ENCODE data around the gene TOGARAM2. TPM values are rescaled to one million over a fixed set of nuclear protein-coding genes. Genes with fewer than 3 reads are reported as not detected.

TOGARAM2 gene
- 1 to 10 TPM; 2.1 to 3.5 TPM for total RNA-seq
- 5.2 TPM for polyA plus RNA-seq (ENCODE audit: insufficient read depth, low read depth, low replicate concordance)
- long read RNA-seq, donor 1 = 0 reads
- long read RNA-seq, donor 2 = 0 reads

- H3K4me3 ChIP-seq = no peak within 1 kb of the TSS
- WGBS, 2 donors = 37 to 80% methylated on average over 2 to 10 of the region's 10 CpGs
Observed at GRCh38 chr2:28981016-28981441, at the start of gene TOGARAM2. TSS of gene TOGARAM2 (plus strand) at chr2:28981298. CDS start at chr2:28994835, 13,537 bp downstream.

GRCh38 chr2:28934769-28935168 lies 46.3 kb upstream of the TOGARAM2 start:
- TF ChIP-seq CTCF (IDR thresholded peaks at IDR 0.05) (no peak), POLR2A (IDR thresholded peaks at IDR 0.05) (no peak)
- Histone ChIP-seq H3K27ac (no peak overlapping the region), H3K36me3 (ENCODE audit: low read depth, missing control alignments) (no peaks in the 10 kb centered on the region), H3K27me3 (no peaks in the 10 kb centered on the region), H3K4me1 (no peaks in the 10 kb centered on the region), H3K9me3 (no peaks in the 10 kb centered on the region), H3K4me3 (no peak overlapping the region)
- DNase-seq = no peak
- WGBS, 2 donors = 95 to 100% methylated on average over 2 of the region's 2 CpGs
- intact Hi-C loops (cut with DNase I; ENCODE audit: low total_unique reads) = no loop called here

More at GRCh38 chr2:28981016-28981441, at the start of gene TOGARAM2:
- DNase-seq = peak; percentile 71
- peaks cover 14% of the 10 kb centered on the region for H3K4me1 ChIP-seq
- H3K9me3 ChIP-seq = no peaks in the 10 kb centered on the region
- no peaks in the 10 kb centered on the region for H3K36me3 ChIP-seq (ENCODE audit: low read depth, missing control alignments)
- TF ChIP-seq POLR2A (IDR thresholded peaks at IDR 0.05) (no peak), CTCF (IDR thresholded peaks at IDR 0.05) (no peak)
- intact Hi-C loops (cut with DNase I; ENCODE audit: low total_unique reads) = no loop called here
- H3K27ac ChIP-seq = peak within 1 kb of the TSS in 1 of 2 donors; percentile 41
- no peaks in the 10 kb centered on the region for H3K27me3 ChIP-seq

GRCh38 chr2:28941008-28941407 lies 40.1 kb upstream of the TOGARAM2 start:
- Histone ChIP-seq H3K9me3 (no peaks in the 10 kb centered on the region), H3K27me3 (no peaks in the 10 kb centered on the region), H3K4me3 (no peak overlapping the region), H3K27ac (no peak overlapping the region), H3K4me1 (no peaks in the 10 kb centered on the region), H3K36me3 (ENCODE audit: low read depth, missing control alignments) (no peaks in the 10 kb centered on the region)
- TF ChIP-seq CTCF (IDR thresholded peaks at IDR 0.05) (no peak), POLR2A (IDR thresholded peaks at IDR 0.05) (no peak)
- 84 to 86% methylated on average over 3 of the region's 3 CpGs for WGBS, 2 donors
- intact Hi-C loops (cut with DNase I; ENCODE audit: low total_unique reads) = no loop called here
- DNase-seq = no peak

- Histone ChIP-seq H3K4me1 (no peaks in the 10 kb centered on the region), H3K9me3 (no peaks in the 10 kb centered on the region), H3K4me3 (no peak overlapping the region), H3K36me3 (ENCODE audit: low read depth, missing control alignments) (no peaks in the 10 kb centered on the region), H3K27ac (no peak overlapping the region), H3K27me3 (no peaks in the 10 kb centered on the region)
- intact Hi-C loops (cut with DNase I; ENCODE audit: low total_unique reads) = no loop called here
- WGBS, 2 donors = 81 to 87% methylated on average over 14 of the region's 14 CpGs
- DNase-seq = no peak
- TF ChIP-seq CTCF (IDR thresholded peaks at IDR 0.05) = no peak
- TF ChIP-seq POLR2A (IDR thresholded peaks at IDR 0.05) = no peak
Observed at GRCh38 chr2:28944535-28945248, 36.4 kb upstream of the TOGARAM2 start.

- DNase-seq = no peak
- peaks cover 13% of the 10 kb centered on the region for H3K4me1 ChIP-seq
- no peak for TF ChIP-seq POLR2A (IDR thresholded peaks at IDR 0.05)
- no peak for TF ChIP-seq CTCF (IDR thresholded peaks at IDR 0.05)
- H3K9me3 ChIP-seq = no peaks in the 10 kb centered on the region
- no peak overlapping the region for H3K4me3 ChIP-seq
- H3K27ac ChIP-seq = no peak overlapping the region
- no peaks in the 10 kb centered on the region for H3K27me3 ChIP-seq
- H3K36me3 ChIP-seq (ENCODE audit: low read depth, missing control alignments) = no peaks in the 10 kb centered on the region
- intact Hi-C loops (cut with DNase I; ENCODE audit: low total_unique reads) = no loop called here
- WGBS, 2 donors = 89 to 90% methylated on average over 2 of the region's 2 CpGs
Observed at GRCh38 chr2:28948160-28948559, 32.9 kb upstream of the TOGARAM2 start.

All from testis (tissue), 5 donors.